ENCODE data around the gene CARD9. TPM values are rescaled to one million over a fixed set of nuclear protein-coding genes. Genes with fewer than 3 reads are reported as not detected.

CARD9 gene
- total RNA-seq, 1 experiment from 2014 or later, result 5.6 TPM

- H4K91ac ChIP-seq (ENCODE audit: insufficient read length, low read depth, low read length), result peak overlapping the region; percentile 8
- H2AFZ ChIP-seq (ENCODE audit: low read length), result no peak overlapping the region
- Mint-ChIP-seq H3K36me3 (ENCODE audit: insufficient read depth in 1 of 3, low read depth in 3 of 3) (no peaks in the 10 kb centered on the region; a peak in 1 of 7 replicates), H3K27ac (no peak overlapping the region; a peak in 1 of 7 replicates), H3K27me3 (ENCODE audit: low read depth) (no peaks in the 10 kb centered on the region; the same call in 1 of the 2 replicates), H3K4me1 (peaks cover 6 to 29% of the 10 kb centered on the region in 2 experiments; a peak in 3 of 4 replicates), H3K9me3 (no peaks in the 10 kb centered on the region), H3K4me3 (no peak overlapping the region; a peak in 1 of 5 replicates)
- H3K18ac ChIP-seq (ENCODE audit: insufficient read length, low read depth, low read length), result no peak overlapping the region
- H2BK120ac ChIP-seq (ENCODE audit: low read depth, low read length, poor library complexity, severe bottlenecking), result no peak overlapping the region
- H3K79me2 ChIP-seq (ENCODE audit: insufficient read depth, low read length), result no peaks in the 10 kb centered on the region
- no peak overlapping the region for H3K23ac ChIP-seq (ENCODE audit: insufficient read length, low read depth, low read length)
- no peak overlapping the region for H2BK20ac ChIP-seq (ENCODE audit: low read depth, low read length, poor library complexity, severe bottlenecking)
- no peak overlapping the region for H3K4me2 ChIP-seq (ENCODE audit: insufficient read depth, insufficient read length, low read length)
- H3K4me1 ChIP-seq (ENCODE audit: insufficient read depth, low read length), result no peaks in the 10 kb centered on the region
- no peak overlapping the region for H3K56ac ChIP-seq (ENCODE audit: insufficient read length, low read depth, low read length)
- H3K9ac ChIP-seq (ENCODE audit: extremely low read depth, insufficient read length, low read length), result no peak overlapping the region
- no peak for DNase-seq
- WGBS (ENCODE audit: extremely low coverage, insufficient read length, low lambda C conversion rate), result no CpG with 5 or more reads among the region's 24 CpGs
- no peaks in the 10 kb centered on the region for H3K23me2 ChIP-seq (ENCODE audit: insufficient read length, low read depth, low read length, poor library complexity, severe bottlenecking)
- no peaks in the 10 kb centered on the region for H3K9me3 ChIP-seq (ENCODE audit: control insufficient read depth, low read depth, low read length)
- no peak overlapping the region for H3K4ac ChIP-seq (ENCODE audit: low read depth, low read length)
- no peak overlapping the region for H2BK12ac ChIP-seq (ENCODE audit: insufficient read length, low read depth, low read length)
- no peaks in the 10 kb centered on the region for H4K20me1 ChIP-seq (ENCODE audit: control insufficient read depth, insufficient read depth, insufficient read length)
- TF ChIP-seq CTCF (conservative IDR thresholded peaks at IDR 0.05), result no peak
- H4K5ac ChIP-seq (ENCODE audit: insufficient read length, low read depth, low read length), result no peak overlapping the region
- H3K14ac ChIP-seq (ENCODE audit: insufficient read depth, low read length), result no peak overlapping the region
- no peaks in the 10 kb centered on the region for H3K79me1 ChIP-seq (ENCODE audit: insufficient read depth, low read depth, low read length, poor library complexity, severe bottlenecking)
- no peak overlapping the region for H4K8ac ChIP-seq (replicated peaks; ENCODE audit: insufficient read length, low read depth, low read length)
- no peak overlapping the region for H3T11ph ChIP-seq (ENCODE audit: low read length)
- H3K27ac ChIP-seq (ENCODE audit: insufficient read length, low read depth, low read length), result no peak overlapping the region
- H2BK15ac ChIP-seq (ENCODE audit: low read depth, low read length), result no peak overlapping the region
- no peak overlapping the region for H2AK5ac ChIP-seq (ENCODE audit: insufficient read length, low read length)
- no peaks in the 10 kb centered on the region for H3K27me3 ChIP-seq (ENCODE audit: insufficient read depth, low read length)
- no peak overlapping the region for H2BK5ac ChIP-seq (ENCODE audit: insufficient read length, low read length)
Measured at GRCh38 chr9:136343884-136344269, 29.6 kb downstream of the CARD9 start.

Measured in H9 (cell line).